ENCODE data around the gene ARHGEF18.
"Not testable (repeated sequence)": the region's sequence is repeated elsewhere in the genome, so short reads cannot be mapped to it uniquely, and the experiment has no call there.

ARHGEF18 gene

DNA sequence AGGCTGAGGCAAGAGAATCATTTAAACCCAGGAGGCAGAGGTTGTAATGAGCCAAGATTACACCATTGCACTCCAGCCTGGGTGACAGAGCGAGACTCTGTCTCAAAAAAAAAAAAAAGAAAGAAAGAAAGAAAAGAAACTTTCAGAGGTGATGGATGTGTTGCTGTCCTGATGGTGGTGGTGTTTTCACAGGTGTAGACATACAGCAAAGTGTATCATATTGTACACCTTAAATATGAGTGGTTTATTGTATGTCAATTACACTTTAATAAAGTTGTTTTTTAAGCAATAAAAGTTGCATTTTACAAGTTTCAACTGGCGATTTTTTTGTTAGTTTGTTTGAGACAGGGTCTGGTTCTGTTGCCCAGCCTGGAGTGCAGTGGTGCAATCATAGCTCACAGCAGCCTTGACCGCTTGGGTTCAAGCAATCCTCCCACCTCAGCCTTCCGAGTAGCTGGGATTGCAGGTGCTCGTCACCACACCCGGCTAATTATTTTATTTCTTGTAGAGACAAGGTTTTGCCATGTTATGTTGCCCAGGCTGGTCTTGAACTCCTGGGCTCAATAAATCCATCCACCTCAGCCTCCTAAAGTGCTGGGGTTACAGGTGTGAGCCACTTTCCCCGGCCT, 41.0 kb upstream of the ARHGEF18 start:
- Histone ChIP-seq H3K27ac (no peak overlapping the region), H2AFZ (no peak overlapping the region), H3K4me2 (ENCODE audit: low read length) (no peak overlapping the region), H3K27me3 (ENCODE audit: control insufficient read depth, insufficient read depth, low read length) (no peaks in the 10 kb centered on the region), H3K36me3 (ENCODE audit: control insufficient read depth, insufficient read depth, low read length) (no peaks in the 10 kb centered on the region), H3K9ac (no peak overlapping the region), H3K9me3 (ENCODE audit: control insufficient read depth, low read length) (no peaks in the 10 kb centered on the region), H3K4me3 (ENCODE audit: low read depth, low read length) (no peak overlapping the region), H3K79me2 (no peaks in the 10 kb centered on the region), H3K4me1 (no peaks in the 10 kb centered on the region)
- TF ChIP-seq, protein P1, sequence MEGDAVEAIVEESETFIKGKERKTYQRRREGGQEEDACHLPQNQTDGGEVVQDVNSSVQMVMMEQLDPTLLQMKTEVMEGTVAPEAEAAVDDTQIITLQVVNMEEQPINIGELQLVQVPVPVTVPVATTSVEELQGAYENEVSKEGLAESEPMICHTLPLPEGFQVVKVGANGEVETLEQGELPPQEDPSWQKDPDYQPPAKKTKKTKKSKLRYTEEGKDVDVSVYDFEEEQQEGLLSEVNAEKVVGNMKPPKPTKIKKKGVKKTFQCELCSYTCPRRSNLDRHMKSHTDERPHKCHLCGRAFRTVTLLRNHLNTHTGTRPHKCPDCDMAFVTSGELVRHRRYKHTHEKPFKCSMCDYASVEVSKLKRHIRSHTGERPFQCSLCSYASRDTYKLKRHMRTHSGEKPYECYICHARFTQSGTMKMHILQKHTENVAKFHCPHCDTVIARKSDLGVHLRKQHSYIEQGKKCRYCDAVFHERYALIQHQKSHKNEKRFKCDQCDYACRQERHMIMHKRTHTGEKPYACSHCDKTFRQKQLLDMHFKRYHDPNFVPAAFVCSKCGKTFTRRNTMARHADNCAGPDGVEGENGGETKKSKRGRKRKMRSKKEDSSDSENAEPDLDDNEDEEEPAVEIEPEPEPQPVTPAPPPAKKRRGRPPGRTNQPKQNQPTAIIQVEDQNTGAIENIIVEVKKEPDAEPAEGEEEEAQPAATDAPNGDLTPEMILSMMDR (IDR thresholded peaks at IDR 0.05), result no peak

DNA sequence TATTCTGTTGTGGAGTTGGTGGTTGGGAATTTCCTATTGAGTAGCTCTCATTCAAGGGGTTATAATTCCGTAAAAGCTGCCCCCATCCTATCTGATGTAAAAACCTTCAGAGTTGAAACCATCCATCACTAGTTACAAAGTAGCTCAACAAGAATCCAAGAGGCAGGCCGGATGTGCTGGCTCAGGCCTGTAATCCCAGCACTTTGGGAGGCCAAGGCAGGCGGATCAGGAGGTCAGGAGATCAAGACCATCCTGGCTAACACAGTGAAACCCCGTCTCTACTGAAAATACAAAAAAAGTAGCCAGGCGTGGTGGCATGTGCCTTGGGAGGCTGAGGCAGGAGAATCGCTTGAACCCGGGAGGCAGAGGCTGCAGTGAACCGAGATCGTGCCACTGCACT, 40.4 kb upstream of the ARHGEF18 start:
- not testable (repeated sequence) for H3K4me2 ChIP-seq (ENCODE audit: low read length); H3K79me2 ChIP-seq; H3K4me1 ChIP-seq; H3K4me3 ChIP-seq (ENCODE audit: low read depth, low read length); H3K9me3 ChIP-seq (ENCODE audit: control insufficient read depth, low read length); H3K36me3 ChIP-seq (ENCODE audit: control insufficient read depth, insufficient read depth, low read length); H2AFZ ChIP-seq; H3K9ac ChIP-seq; H3K27me3 ChIP-seq (ENCODE audit: control insufficient read depth, insufficient read depth, low read length); H3K27ac ChIP-seq

DNA sequence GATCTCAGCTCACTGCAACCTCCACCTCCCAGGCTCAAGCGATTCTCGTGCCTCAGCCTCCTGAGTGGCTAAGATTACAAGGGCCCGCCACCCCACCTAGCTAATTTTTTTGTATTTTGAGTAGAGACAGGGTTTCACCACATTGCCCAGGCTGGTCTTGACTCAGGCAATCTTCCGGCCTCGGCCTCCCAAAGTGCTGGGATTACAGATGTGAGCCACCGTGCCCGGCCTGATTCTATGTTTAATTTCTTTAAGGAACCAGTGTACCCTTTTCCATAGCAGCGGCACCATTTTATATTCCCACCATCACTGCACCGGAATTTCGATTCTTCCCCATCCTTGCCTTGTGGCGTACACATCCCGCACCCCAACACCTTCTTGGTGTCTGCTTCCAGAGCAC, 36.8 kb upstream of the ARHGEF18 start:
- no peak overlapping the region for H3K4me2 ChIP-seq (ENCODE audit: low read length)
- H3K4me1 ChIP-seq, result no peaks in the 10 kb centered on the region
- no peaks in the 10 kb centered on the region for H3K9me3 ChIP-seq (ENCODE audit: control insufficient read depth, low read length)
- no peaks in the 10 kb centered on the region for H3K36me3 ChIP-seq (ENCODE audit: control insufficient read depth, insufficient read depth, low read length)
- no peaks in the 10 kb centered on the region for H3K27me3 ChIP-seq (ENCODE audit: control insufficient read depth, insufficient read depth, low read length)
- H3K27ac ChIP-seq, result no peak overlapping the region
- H3K79me2 ChIP-seq, result no peaks in the 10 kb centered on the region
- H3K4me3 ChIP-seq (ENCODE audit: low read depth, low read length), result no peak overlapping the region
- no peak overlapping the region for H2AFZ ChIP-seq
- H3K9ac ChIP-seq, result no peak overlapping the region
- TF ChIP-seq, protein P1 (IDR thresholded peaks at IDR 0.05), result no peak

DNA sequence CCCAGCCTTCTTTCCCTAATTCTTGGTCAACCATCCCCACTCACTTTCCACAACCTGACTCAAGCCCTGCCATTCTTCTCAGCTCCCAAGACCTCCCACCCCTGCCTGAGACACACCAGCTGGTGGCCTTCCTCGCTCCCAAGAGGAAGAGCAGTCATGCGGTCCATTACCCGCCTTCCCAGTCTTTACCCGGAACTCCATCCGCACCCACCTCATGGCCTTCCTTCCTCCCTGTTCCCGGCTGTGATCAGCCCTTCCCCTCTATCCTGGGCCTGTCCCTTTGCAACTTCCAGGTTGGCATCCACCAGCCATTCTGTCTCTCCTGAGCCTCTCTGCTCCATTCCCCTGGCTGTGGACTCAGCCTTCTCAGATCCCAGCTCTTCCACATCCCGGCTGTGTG, 35.9 kb upstream of the ARHGEF18 start:
- no peaks in the 10 kb centered on the region for H3K9me3 ChIP-seq (ENCODE audit: control insufficient read depth, low read length)
- H3K4me3 ChIP-seq (ENCODE audit: low read depth, low read length), result no peak overlapping the region
- H3K4me1 ChIP-seq, result no peaks in the 10 kb centered on the region
- H3K27ac ChIP-seq, result peak overlapping the region; percentile 27
- H3K9ac ChIP-seq, result no peak overlapping the region
- H3K4me2 ChIP-seq (ENCODE audit: low read length), result no peak overlapping the region
- no peaks in the 10 kb centered on the region for H3K27me3 ChIP-seq (ENCODE audit: control insufficient read depth, insufficient read depth, low read length)
- no peaks in the 10 kb centered on the region for H3K79me2 ChIP-seq
- TF ChIP-seq, protein P1 (IDR thresholded peaks at IDR 0.05), result no peak
- no peak overlapping the region for H2AFZ ChIP-seq
- no peaks in the 10 kb centered on the region for H3K36me3 ChIP-seq (ENCODE audit: control insufficient read depth, insufficient read depth, low read length)

DNA sequence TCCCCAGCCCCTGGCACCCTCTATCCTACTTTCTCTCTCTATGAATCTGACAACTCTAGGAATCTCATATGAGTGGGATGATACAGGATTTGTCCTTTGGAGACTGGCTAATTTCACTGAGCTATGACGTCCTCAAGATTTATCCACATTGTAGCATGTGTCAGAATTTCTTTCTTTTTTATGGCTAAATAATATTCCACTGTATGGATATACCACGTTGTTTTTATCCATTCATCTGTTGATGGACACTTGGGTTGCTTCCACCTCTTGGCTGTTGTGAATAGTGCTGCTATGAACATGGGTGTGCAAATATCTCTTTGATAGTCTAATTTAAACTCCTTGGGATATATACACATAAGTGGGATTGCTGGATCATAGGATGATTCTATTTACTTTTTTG, 30.6 kb upstream of the ARHGEF18 start:
- Histone ChIP-seq H3K27me3 (ENCODE audit: control insufficient read depth, insufficient read depth, low read length) (no peaks in the 10 kb centered on the region), H3K9ac (no peak overlapping the region), H3K27ac (no peak overlapping the region), H3K9me3 (ENCODE audit: control insufficient read depth, low read length) (no peaks in the 10 kb centered on the region), H3K36me3 (ENCODE audit: control insufficient read depth, insufficient read depth, low read length) (no peaks in the 10 kb centered on the region), H3K4me3 (ENCODE audit: low read depth, low read length) (no peak overlapping the region), H3K4me1 (no peaks in the 10 kb centered on the region), H2AFZ (no peak overlapping the region), H3K4me2 (ENCODE audit: low read length) (no peak overlapping the region), H3K79me2 (no peaks in the 10 kb centered on the region)
- TF ChIP-seq, protein P1 (IDR thresholded peaks at IDR 0.05), result no peak

Data from parathyroid adenoma (tissue), 2 donors.